Sciatic nerve (tissue), 2 donors: ENCODE results near the gene ACAA2. TPM values are rescaled to one million over a fixed set of nuclear protein-coding genes. Genes with fewer than 3 reads are reported as not detected.

Experiments
- ATAC-seq: fragments of 200-7000 bp; cut with Tn5 transposase; one replicate; pipeline ENCODE4 v1.9.1; 2020; ENCODE audit warnings: mild to moderate bottlenecking, moderate library complexity
- DNase-seq: peaks from one replicate; pipeline ENCODE4 v3.0.0-alpha.2; 2020; ENCODE audit warnings: low spot score
- intact Hi-C: fragments of 100-400 bp; cut with DNase I; formaldehyde crosslinking; loops from one replicate; pipeline ENCODE4 v1.14.2; 2022
- total RNA-seq: library from RNA; stranded (reverse); fragmentation: NEBNext Ultra II Directional; extraction: Animal tissue kit (Norgen Biotek cat#: 25700); gene quantifications from one replicate; pipeline ENCODE4 v1.2.1, GENCODE V29; 2021
- donor health status: DM: no; HTN: no; CAD: no.
- donor health status: DM: no; HTN: no; CAD: no.

The ACAA2 gene
- total RNA-seq = 32.9 TPM

- intact Hi-C loops = no loop called here
- peak; percentile 96 for ATAC-seq
- DNase-seq = peak; percentile 94
These were observed at the start of gene ACAA2 for GRCh38 chr18:49813319-49814146. Gene ACAA2, minus strand, starts transcription at chr18:49813533. Its CDS starts 49 bp downstream, at chr18:49813484.

- DNase-seq (no peak), ATAC-seq (no peak)
- intact Hi-C loops = loop anchor here (5.0 kb wide), 1 partner anchor 1584 kb away; no protein-coding TSS in a partner anchor
These were observed 49.5 kb upstream of the ACAA2 start for GRCh38 chr18:49862656-49863385.

- intact Hi-C loops = loop anchor here (5.0 kb wide), 1 partner anchor 1586 kb away; no protein-coding TSS in a partner anchor
- no peak for ATAC-seq
- no peak for DNase-seq
These were observed 48.3 kb upstream of the ACAA2 start for GRCh38 chr18:49861659-49862058.

- intact Hi-C loops = loop anchor here (5.0 to 10.0 kb wide), 3 partner anchors 295 to 1588 kb away; partner anchors contain the start of gene LIPG
- no peak for ATAC-seq
- DNase-seq = no peak
These were observed 46.4 kb upstream of the ACAA2 start for GRCh38 chr18:49859725-49860124.

GRCh38 chr18:49859021-49859359, 45.7 kb upstream of the ACAA2 start:
- DNase-seq (no peak), ATAC-seq (no peak)
- intact Hi-C loops = loop anchor here (5.0 to 10.0 kb wide), 2 partner anchors 294 to 347 kb away; partner anchors contain the start of gene LIPG

- ATAC-seq (peak; percentile 55), DNase-seq (peak; percentile 78)
- intact Hi-C loops = loop anchor here (5.0 to 10.0 kb wide), 2 partner anchors 294 to 346 kb away; partner anchors contain the start of gene LIPG
These were observed 45.1 kb upstream of the ACAA2 start for GRCh38 chr18:49858309-49859020.

- DNase-seq = no peak
- intact Hi-C loops = loop anchor here (5.0 to 10.0 kb wide), 2 partner anchors 293 to 345 kb away; partner anchors contain the start of gene LIPG
- ATAC-seq = no peak
These were observed 44.4 kb upstream of the ACAA2 start for GRCh38 chr18:49857708-49858107.

GRCh38 chr18:49856496-49856895, 43.2 kb upstream of the ACAA2 start:
- intact Hi-C loops = loop anchor here (5.0 to 10.0 kb wide), 2 partner anchors 292 to 344 kb away; partner anchors contain the start of gene LIPG
- no peak for ATAC-seq

GRCh38 chr18:49855711-49856415, 42.5 kb upstream of the ACAA2 start:
- ATAC-seq (no peak), DNase-seq (no peak)
- intact Hi-C loops = loop anchor here (5.0 to 10.0 kb wide), 2 partner anchors 291 to 344 kb away; partner anchors contain the start of gene LIPG

More at GRCh38 chr18:49856496-49856895, 43.2 kb upstream of the ACAA2 start:
- DNase-seq = no peak

- intact Hi-C loops = loop anchor here (5.0 to 10.0 kb wide), 2 partner anchors 290 to 342 kb away; partner anchors contain the start of gene LIPG
- DNase-seq (no peak), ATAC-seq (no peak)
These were observed 41.3 kb upstream of the ACAA2 start for GRCh38 chr18:49854681-49855080.

GRCh38 chr18:49853436-49853835, 40.1 kb upstream of the ACAA2 start:
- no peak for ATAC-seq
- DNase-seq = no peak
- intact Hi-C loops = loop anchor here (10.0 kb wide), 1 partner anchor 289 kb away; the partner anchor contains the start of gene LIPG

GRCh38 chr18:49853011-49853410, 39.7 kb upstream of the ACAA2 start:
- DNase-seq (no peak), ATAC-seq (no peak)
- intact Hi-C loops = loop anchor here (10.0 kb wide), 1 partner anchor 288 kb away; the partner anchor contains the start of gene LIPG

GRCh38 chr18:49851624-49852023, 38.3 kb upstream of the ACAA2 start:
- DNase-seq (no peak), ATAC-seq (no peak)
- intact Hi-C loops = loop anchor here (10.0 kb wide), 1 partner anchor 287 kb away; the partner anchor contains the start of gene LIPG

GRCh38 chr18:49850636-49851035, 37.3 kb upstream of the ACAA2 start:
- ATAC-seq = no peak
- intact Hi-C loops = loop anchor here (10.0 kb wide), 1 partner anchor 286 kb away; the partner anchor contains the start of gene LIPG
- no peak for DNase-seq

GRCh38 chr18:49849331-49850217, 36.2 kb upstream of the ACAA2 start:
- peak; percentile 76 for ATAC-seq
- intact Hi-C loops = loop anchor here (10.0 kb wide), 1 partner anchor 285 kb away; the partner anchor contains the start of gene LIPG
- DNase-seq = no peak

- intact Hi-C loops = no loop called here
- no peak for DNase-seq
- no peak for ATAC-seq
These were observed 34.8 kb upstream of the ACAA2 start for GRCh38 chr18:49848115-49848514.

GRCh38 chr18:49847524-49847923, 34.2 kb upstream of the ACAA2 start:
- DNase-seq (no peak), ATAC-seq (no peak)
- intact Hi-C loops = no loop called here
